ENCODE results near the gene RGPD5. TPM values are rescaled to one million over a fixed set of nuclear protein-coding genes. Genes with fewer than 3 reads are reported as not detected.
"Not testable (repeated sequence)": the region's sequence is repeated elsewhere in the genome, so short reads cannot be mapped to it uniquely, and the experiment has no call there.

The RGPD5 gene
- total RNA-seq, 2 donors from 2014 or later = 13.7 to 19.3 TPM

GRCh38 chr2:109792659-109793058 lies 1.4 kb upstream of the RGPD5 start:
- H3K27ac Mint-ChIP-seq; H3K27me3 Mint-ChIP-seq; H3K9me3 Mint-ChIP-seq; H3K4me3 Mint-ChIP-seq; H3K4me1 Mint-ChIP-seq; H3K36me3 Mint-ChIP-seq (ENCODE audit: low read depth); ATAC-seq (replicated peaks): not testable (repeated sequence)

GRCh38 chr2:109871129-109871751 lies 77.1 kb downstream of the RGPD5 start:
- H3K27ac Mint-ChIP-seq; H3K4me3 Mint-ChIP-seq; H3K27me3 Mint-ChIP-seq; H3K36me3 Mint-ChIP-seq (ENCODE audit: low read depth); H3K9me3 Mint-ChIP-seq; H3K4me1 Mint-ChIP-seq: not testable (repeated sequence)
- peak; percentile 76 for ATAC-seq (replicated peaks)

GRCh38 chr2:109876625-109877024 lies 82.5 kb downstream of the RGPD5 start:
- H3K4me3 Mint-ChIP-seq; ATAC-seq (replicated peaks); H3K4me1 Mint-ChIP-seq; H3K27ac Mint-ChIP-seq; H3K9me3 Mint-ChIP-seq; H3K36me3 Mint-ChIP-seq (ENCODE audit: low read depth); H3K27me3 Mint-ChIP-seq: not testable (repeated sequence)

- not testable (repeated sequence) for H3K4me1 Mint-ChIP-seq; H3K27ac Mint-ChIP-seq; H3K36me3 Mint-ChIP-seq (ENCODE audit: low read depth); H3K4me3 Mint-ChIP-seq; ATAC-seq (replicated peaks); H3K27me3 Mint-ChIP-seq; H3K9me3 Mint-ChIP-seq
Measured at GRCh38 chr2:109882112-109882511, 88.0 kb downstream of the RGPD5 start.

GRCh38 chr2:109888414-109888813 lies 94.3 kb downstream of the RGPD5 start:
- not testable (repeated sequence) for H3K4me3 Mint-ChIP-seq; H3K27me3 Mint-ChIP-seq; H3K36me3 Mint-ChIP-seq (ENCODE audit: low read depth); ATAC-seq (replicated peaks); H3K9me3 Mint-ChIP-seq; H3K4me1 Mint-ChIP-seq; H3K27ac Mint-ChIP-seq

GRCh38 chr2:109889909-109890308 lies 95.8 kb downstream of the RGPD5 start:
- H3K36me3 Mint-ChIP-seq (ENCODE audit: low read depth); H3K27me3 Mint-ChIP-seq; H3K4me3 Mint-ChIP-seq; H3K9me3 Mint-ChIP-seq; H3K4me1 Mint-ChIP-seq; H3K27ac Mint-ChIP-seq: not testable (repeated sequence)
- ATAC-seq (replicated peaks) = peak; percentile 53

- not testable (repeated sequence) for H3K27me3 Mint-ChIP-seq, H3K9me3 Mint-ChIP-seq
Measured at GRCh38 chr2:109891024-109891423, 96.9 kb downstream of the RGPD5 start.

GRCh38 chr2:109893736-109894135 lies 99.6 kb downstream of the RGPD5 start:
- not testable (repeated sequence) for H3K9me3 Mint-ChIP-seq; H3K4me1 Mint-ChIP-seq; H3K36me3 Mint-ChIP-seq (ENCODE audit: low read depth); H3K27me3 Mint-ChIP-seq; H3K4me3 Mint-ChIP-seq; ATAC-seq (replicated peaks); H3K27ac Mint-ChIP-seq

More at GRCh38 chr2:109891024-109891423, 96.9 kb downstream of the RGPD5 start:
- not testable (repeated sequence) for H3K36me3 Mint-ChIP-seq (ENCODE audit: low read depth); H3K4me3 Mint-ChIP-seq; H3K27ac Mint-ChIP-seq; ATAC-seq (replicated peaks); H3K4me1 Mint-ChIP-seq

- not testable (repeated sequence) for H3K4me3 Mint-ChIP-seq; H3K27me3 Mint-ChIP-seq; ATAC-seq (replicated peaks); H3K27ac Mint-ChIP-seq; H3K9me3 Mint-ChIP-seq; H3K4me1 Mint-ChIP-seq; H3K36me3 Mint-ChIP-seq (ENCODE audit: low read depth)
Measured at GRCh38 chr2:109894141-109894540, 100.0 kb downstream of the RGPD5 start.

- not testable (repeated sequence) for H3K4me1 Mint-ChIP-seq; H3K9me3 Mint-ChIP-seq; H3K27ac Mint-ChIP-seq; H3K36me3 Mint-ChIP-seq (ENCODE audit: low read depth); H3K27me3 Mint-ChIP-seq; H3K4me3 Mint-ChIP-seq
- ATAC-seq (replicated peaks) = peak; percentile 69
Measured at GRCh38 chr2:109895090-109895869, 101.2 kb downstream of the RGPD5 start.

GRCh38 chr2:109896212-109896611 lies 102.1 kb downstream of the RGPD5 start:
- H3K27me3 Mint-ChIP-seq, H3K27ac Mint-ChIP-seq, H3K9me3 Mint-ChIP-seq: not testable (repeated sequence)

GRCh38 chr2:109897769-109898461 lies 103.8 kb downstream of the RGPD5 start:
- H3K27ac Mint-ChIP-seq; H3K36me3 Mint-ChIP-seq (ENCODE audit: low read depth); H3K27me3 Mint-ChIP-seq; H3K9me3 Mint-ChIP-seq; H3K4me3 Mint-ChIP-seq; H3K4me1 Mint-ChIP-seq: not testable (repeated sequence)
- ATAC-seq (replicated peaks) = peak; percentile 13

More at GRCh38 chr2:109896212-109896611, 102.1 kb downstream of the RGPD5 start:
- H3K4me3 Mint-ChIP-seq; H3K36me3 Mint-ChIP-seq (ENCODE audit: low read depth); H3K4me1 Mint-ChIP-seq: not testable (repeated sequence)
- peak; percentile 91 for ATAC-seq (replicated peaks)

- H3K4me3 Mint-ChIP-seq; ATAC-seq (replicated peaks); H3K9me3 Mint-ChIP-seq; H3K27ac Mint-ChIP-seq; H3K27me3 Mint-ChIP-seq; H3K4me1 Mint-ChIP-seq; H3K36me3 Mint-ChIP-seq (ENCODE audit: low read depth): not testable (repeated sequence)
Measured at GRCh38 chr2:109898462-109899336, 104.6 kb downstream of the RGPD5 start, which contains the start of gene LIMS3. LIMS3 (plus strand) TSS chr2:109898688; CDS start chr2:109898729, 41 bp downstream.

GRCh38 chr2:109905796-109906195 lies 111.7 kb downstream of the RGPD5 start:
- H3K9me3 Mint-ChIP-seq; H3K36me3 Mint-ChIP-seq (ENCODE audit: low read depth); H3K27me3 Mint-ChIP-seq; H3K4me1 Mint-ChIP-seq; H3K4me3 Mint-ChIP-seq; H3K27ac Mint-ChIP-seq: not testable (repeated sequence)
- ATAC-seq (replicated peaks) = peak; percentile 70
